ENCODE results near the gene WWOX. TPM values are rescaled to one million over a fixed set of nuclear protein-coding genes. Genes with fewer than 3 reads are reported as not detected.
A peak's percentile ranks its signal among the peaks of the same experiment; 100 is the strongest.

WWOX gene
- total and polyA plus RNA-seq, 3 experiments from 2014 or later, result 17.2 to 18.6 (median 18.2) TPM

DNA sequence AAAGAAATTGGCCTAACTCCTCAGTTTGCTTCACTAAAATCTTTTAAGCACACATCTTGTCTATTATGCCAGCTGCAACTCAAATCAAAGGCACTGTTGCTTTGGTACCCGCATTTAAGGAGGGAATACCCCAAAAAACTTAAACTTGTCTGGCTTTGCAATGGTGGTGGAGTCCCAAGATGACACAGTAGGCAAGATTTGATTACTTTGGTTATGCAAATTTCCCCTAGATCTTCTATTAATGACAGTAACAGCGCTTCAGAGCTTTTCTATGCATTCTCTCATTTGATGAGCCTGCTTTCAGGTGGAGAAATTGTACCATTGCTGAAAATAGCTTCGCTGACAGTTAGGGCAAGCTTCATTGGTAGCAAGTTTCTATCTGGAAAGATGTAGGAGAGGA lies 27.2 kb downstream of the WWOX start:
- peaks cover 11 to 19% (median 12%) of the 10 kb centered on the region in 3 donors for H3K36me3 Mint-ChIP-seq
- H3K36me3 ChIP-seq (ENCODE audit: insufficient read depth, low read length), result no peaks in the 10 kb centered on the region
- no peak overlapping the region for H3K27ac Mint-ChIP-seq
- peaks cover 3 to 4% (median 3%) of the 10 kb centered on the region in 3 donors for H3K4me1 Mint-ChIP-seq
- H3K9me3 Mint-ChIP-seq, result peaks cover 0 to 8% (median 0%) of the 10 kb centered on the region in 5 donors
- no peak overlapping the region for H3K4me3 ChIP-seq (ENCODE audit: low read length)
- CTCF ChIA-PET, result interaction anchor here (2.0 kb wide), 1 partner anchor 9 kb away, joined by 4 read pairs; no protein-coding TSS in a partner anchor
- no peaks in the 10 kb centered on the region for H3K9me3 ChIP-seq (ENCODE audit: low read length)
- H3K27me3 Mint-ChIP-seq, result no peaks in the 10 kb centered on the region
- POLR2A ChIA-PET, result no interaction called here
- H3K27ac ChIP-seq (ENCODE audit: low read depth, low read length), result no peak overlapping the region
- H3K4me1 ChIP-seq (ENCODE audit: insufficient read depth, low read length), result no peaks in the 10 kb centered on the region
- H3K4me3 Mint-ChIP-seq, result no peak overlapping the region
- no peak for DNase-seq
- H3K27me3 ChIP-seq (ENCODE audit: insufficient read depth, low read length, poor library complexity, severe bottlenecking), result no peaks in the 10 kb centered on the region

DNA sequence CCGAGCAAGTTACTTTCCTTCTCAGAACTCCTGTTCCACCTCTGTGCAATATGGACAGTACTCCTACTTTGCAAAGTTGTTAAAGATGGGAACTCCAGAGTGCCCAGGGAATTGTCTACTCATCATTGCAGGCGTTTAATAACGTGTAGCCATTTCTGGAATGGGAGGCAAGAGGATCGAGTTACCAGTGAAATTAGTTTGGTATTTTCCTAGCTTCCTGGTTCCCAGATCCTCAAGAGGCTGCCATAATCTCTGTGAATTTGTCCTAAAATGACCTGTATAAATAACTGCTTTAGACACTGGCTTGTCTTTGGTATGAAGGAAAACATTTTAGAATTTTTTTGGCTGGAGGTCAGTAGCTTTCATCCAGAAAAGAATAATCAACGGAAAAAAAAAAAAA lies 27.7 kb downstream of the WWOX start:
- POLR2A ChIA-PET, result no interaction called here

DNA sequence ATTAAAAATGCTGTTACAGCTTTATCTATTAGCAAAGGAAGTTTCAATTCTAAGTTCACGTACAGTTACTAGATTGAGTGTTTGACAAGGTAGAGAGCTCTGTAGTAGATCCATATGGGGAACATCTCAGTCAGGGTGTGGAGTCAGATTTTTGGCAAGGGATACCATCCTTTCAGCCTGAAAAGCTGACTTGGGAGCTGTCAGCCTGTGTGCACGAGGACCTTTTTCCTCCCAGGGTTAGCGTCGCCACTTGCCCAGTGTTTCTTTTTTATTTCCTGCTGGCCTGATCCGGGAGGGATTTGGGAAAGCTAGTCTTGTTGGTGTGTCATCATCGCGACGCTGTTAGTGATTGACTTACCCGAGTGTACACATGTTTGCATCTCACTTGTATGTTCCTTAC lies 29.5 kb downstream of the WWOX start:
- Mint-ChIP-seq H3K4me1 (no peaks in the 10 kb centered on the region), H3K9me3 (peaks cover 0 to 8% (median 0%) of the 10 kb centered on the region in 5 donors), H3K4me3 (no peak overlapping the region), H3K27me3 (no peaks in the 10 kb centered on the region), H3K36me3 (peaks cover 9 to 24% (median 17%) of the 10 kb centered on the region in 3 donors), H3K27ac (peak overlapping the region in 1 of 8 donors; percentile 17)
- Histone ChIP-seq H3K27me3 (ENCODE audit: insufficient read depth, low read length, poor library complexity, severe bottlenecking) (no peaks in the 10 kb centered on the region), H3K36me3 (ENCODE audit: insufficient read depth, low read length) (no peaks in the 10 kb centered on the region), H3K27ac (ENCODE audit: low read depth, low read length) (no peak overlapping the region), H3K4me3 (ENCODE audit: low read length) (no peak overlapping the region), H3K4me1 (ENCODE audit: insufficient read depth, low read length) (no peaks in the 10 kb centered on the region), H3K9me3 (ENCODE audit: low read length) (no peaks in the 10 kb centered on the region)
- no peak for DNase-seq
- CTCF ChIA-PET, result no interaction called here
- POLR2A ChIA-PET, result no interaction called here

More for the DNA sequence above, 27.7 kb downstream of the WWOX start:
- H3K27ac ChIP-seq (ENCODE audit: low read depth, low read length), result no peak overlapping the region
- Mint-ChIP-seq H3K27ac (no peak overlapping the region), H3K4me3 (no peak overlapping the region), H3K9me3 (peaks cover 0 to 8% (median 0%) of the 10 kb centered on the region in 5 donors), H3K27me3 (no peaks in the 10 kb centered on the region), H3K4me1 (peaks cover 3 to 4% (median 3%) of the 10 kb centered on the region in 3 donors), H3K36me3 (peaks cover 11 to 19% (median 12%) of the 10 kb centered on the region in 3 donors)
- no peaks in the 10 kb centered on the region for H3K4me1 ChIP-seq (ENCODE audit: insufficient read depth, low read length)
- no peaks in the 10 kb centered on the region for H3K9me3 ChIP-seq (ENCODE audit: low read length)
- H3K4me3 ChIP-seq (ENCODE audit: low read length), result no peak overlapping the region
- no peak for DNase-seq
- H3K36me3 ChIP-seq (ENCODE audit: insufficient read depth, low read length), result no peaks in the 10 kb centered on the region
- H3K27me3 ChIP-seq (ENCODE audit: insufficient read depth, low read length, poor library complexity, severe bottlenecking), result no peaks in the 10 kb centered on the region
- CTCF ChIA-PET, result no interaction called here

DNA sequence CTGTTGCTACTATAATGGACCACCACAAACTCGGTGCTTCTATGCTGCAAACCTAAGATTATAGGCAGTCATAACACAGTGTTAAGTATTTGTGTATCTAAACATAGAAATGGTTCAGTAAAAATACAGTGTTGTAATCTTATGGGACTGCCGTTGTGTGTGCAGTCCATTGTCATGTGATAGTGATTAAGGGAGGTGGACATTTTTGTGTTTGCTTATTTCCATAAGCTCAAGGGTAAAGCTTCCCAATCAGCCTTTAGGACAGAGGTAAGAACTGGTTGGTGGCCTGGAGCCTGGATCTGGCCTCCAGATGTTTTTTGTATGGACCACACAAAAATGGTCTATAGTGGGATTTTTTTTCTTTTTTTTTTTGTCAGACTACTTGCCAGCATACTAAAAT lies 29.9 kb downstream of the WWOX start:
- Histone ChIP-seq H3K27me3 (ENCODE audit: insufficient read depth, low read length, poor library complexity, severe bottlenecking) (no peaks in the 10 kb centered on the region), H3K4me3 (ENCODE audit: low read length) (no peak overlapping the region), H3K9me3 (ENCODE audit: low read length) (no peaks in the 10 kb centered on the region), H3K36me3 (ENCODE audit: insufficient read depth, low read length) (no peaks in the 10 kb centered on the region), H3K4me1 (ENCODE audit: insufficient read depth, low read length) (no peaks in the 10 kb centered on the region), H3K27ac (ENCODE audit: low read depth, low read length) (no peak overlapping the region)
- peaks cover 9 to 24% (median 17%) of the 10 kb centered on the region in 3 donors for H3K36me3 Mint-ChIP-seq
- H3K27ac Mint-ChIP-seq, result no peak overlapping the region
- no peaks in the 10 kb centered on the region for H3K27me3 Mint-ChIP-seq
- POLR2A ChIA-PET, result no interaction called here
- CTCF ChIA-PET, result no interaction called here
- peaks cover under 1% of the 10 kb centered on the region in 3 donors for H3K4me1 Mint-ChIP-seq
- H3K4me3 Mint-ChIP-seq, result no peak overlapping the region
- no peak for DNase-seq
- H3K9me3 Mint-ChIP-seq, result peaks cover 0 to 8% (median 0%) of the 10 kb centered on the region in 5 donors

DNA sequence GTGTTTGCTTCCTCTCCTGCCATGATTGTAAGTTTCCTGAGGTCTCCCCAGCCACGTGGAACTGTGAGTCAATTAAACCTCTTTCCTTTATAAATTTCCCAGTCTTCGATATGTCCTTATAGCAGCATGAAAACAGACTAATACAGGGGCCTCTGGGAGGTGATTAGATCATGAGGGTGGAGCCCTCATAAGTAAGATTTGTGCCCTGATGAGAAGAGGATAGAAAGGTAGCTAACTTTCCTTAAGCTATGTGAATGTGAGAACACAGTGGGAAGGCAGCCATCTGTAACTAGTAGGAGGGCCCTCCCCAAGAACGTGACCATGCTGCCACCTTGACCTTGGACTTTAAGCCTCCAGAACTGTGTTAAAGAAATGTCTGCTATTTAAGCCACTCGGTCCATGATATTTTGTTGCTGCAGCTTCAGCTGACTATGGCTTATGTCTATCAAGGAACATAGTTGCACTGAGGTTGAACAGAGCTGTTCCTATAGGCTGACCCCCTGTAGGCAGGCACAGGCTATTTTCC lies 30.7 kb downstream of the WWOX start:
- peaks cover 8 to 9% (median 8%) of the 10 kb centered on the region in 3 donors for H3K4me1 Mint-ChIP-seq
- ChIA-PET CTCF (no interaction called here), POLR2A (no interaction called here)
- no peak overlapping the region for H3K4me3 Mint-ChIP-seq
- peaks cover 0 to 8% (median 0%) of the 10 kb centered on the region in 5 donors for H3K9me3 Mint-ChIP-seq
- Histone ChIP-seq H3K9me3 (ENCODE audit: low read length) (no peaks in the 10 kb centered on the region), H3K27ac (ENCODE audit: low read depth, low read length) (no peak overlapping the region), H3K4me3 (ENCODE audit: low read length) (no peak overlapping the region), H3K4me1 (ENCODE audit: insufficient read depth, low read length) (no peaks in the 10 kb centered on the region), H3K36me3 (ENCODE audit: insufficient read depth, low read length) (no peaks in the 10 kb centered on the region), H3K27me3 (ENCODE audit: insufficient read depth, low read length, poor library complexity, severe bottlenecking) (no peaks in the 10 kb centered on the region)
- H3K36me3 Mint-ChIP-seq, result peaks cover 5 to 22% (median 17%) of the 10 kb centered on the region in 3 donors
- no peak overlapping the region for H3K27ac Mint-ChIP-seq
- DNase-seq, result no peak
- H3K27me3 Mint-ChIP-seq, result no peaks in the 10 kb centered on the region

DNA sequence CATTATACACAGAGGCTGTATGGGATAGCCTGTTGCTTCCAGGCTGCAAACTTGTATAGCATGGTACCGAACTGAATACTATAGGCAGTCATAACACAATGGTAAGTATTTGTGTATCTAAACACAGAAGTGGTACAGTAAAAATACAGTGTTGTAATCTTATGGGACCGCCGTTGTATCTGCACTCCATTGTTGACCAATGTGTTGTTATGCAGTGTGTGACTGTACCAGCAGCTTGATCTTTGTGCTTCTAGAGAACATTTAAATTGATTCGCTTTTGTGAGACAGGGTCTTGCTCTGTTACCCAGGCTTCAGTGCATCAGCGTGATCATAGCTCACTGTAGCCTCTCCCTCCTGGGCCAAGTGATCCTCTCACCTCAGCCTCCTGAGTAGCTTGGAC lies 31.5 kb downstream of the WWOX start:
- no peak overlapping the region for H3K4me3 ChIP-seq (ENCODE audit: low read length)
- no peaks in the 10 kb centered on the region for H3K9me3 ChIP-seq (ENCODE audit: low read length)
- no peak overlapping the region for H3K27ac ChIP-seq (ENCODE audit: low read depth, low read length)
- no peaks in the 10 kb centered on the region for H3K4me1 ChIP-seq (ENCODE audit: insufficient read depth, low read length)
- Mint-ChIP-seq H3K27me3 (no peaks in the 10 kb centered on the region), H3K27ac (no peak overlapping the region), H3K36me3 (peaks cover 5 to 22% (median 17%) of the 10 kb centered on the region in 3 donors), H3K4me3 (no peak overlapping the region), H3K9me3 (peaks cover 0 to 8% (median 0%) of the 10 kb centered on the region in 5 donors), H3K4me1 (peaks cover 14 to 15% (median 14%) of the 10 kb centered on the region in 3 donors)
- H3K27me3 ChIP-seq (ENCODE audit: insufficient read depth, low read length, poor library complexity, severe bottlenecking), result no peaks in the 10 kb centered on the region
- ChIA-PET POLR2A (no interaction called here), CTCF (no interaction called here)
- DNase-seq, result no peak
- H3K36me3 ChIP-seq (ENCODE audit: insufficient read depth, low read length), result no peaks in the 10 kb centered on the region

DNA sequence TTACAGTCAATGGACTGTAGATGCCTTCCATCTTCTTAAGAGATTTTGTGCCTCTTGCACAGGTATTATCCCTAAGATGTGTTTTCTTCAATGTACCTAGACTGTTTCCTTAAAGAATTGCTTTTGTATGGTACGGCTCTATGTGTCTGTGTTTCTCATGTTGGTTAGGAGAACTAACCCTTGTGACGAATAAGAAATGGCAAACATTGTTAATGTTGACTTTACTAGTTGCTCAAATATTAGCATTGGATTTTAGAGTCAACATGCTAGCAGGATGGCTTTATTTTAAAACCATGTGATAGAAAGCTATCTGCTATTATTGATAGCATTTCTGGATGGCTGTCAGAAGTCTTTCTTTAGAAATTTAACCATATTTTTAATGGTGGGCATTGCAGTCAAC lies 34.5 kb downstream of the WWOX start:
- CTCF ChIA-PET, result no interaction called here
- no peak for DNase-seq
- no peaks in the 10 kb centered on the region for H3K27me3 Mint-ChIP-seq
- no peaks in the 10 kb centered on the region for H3K36me3 ChIP-seq (ENCODE audit: insufficient read depth, low read length)
- H3K9me3 Mint-ChIP-seq, result peaks cover 0 to 8% (median 0%) of the 10 kb centered on the region in 5 donors
- no peaks in the 10 kb centered on the region for H3K9me3 ChIP-seq (ENCODE audit: low read length)
- peaks cover 14 to 19% (median 14%) of the 10 kb centered on the region in 3 donors for H3K4me1 Mint-ChIP-seq
- POLR2A ChIA-PET, result no interaction called here
- no peak overlapping the region for H3K4me3 Mint-ChIP-seq
- peaks cover 2 to 25% (median 17%) of the 10 kb centered on the region in 3 donors for H3K36me3 Mint-ChIP-seq
- no peaks in the 10 kb centered on the region for H3K27me3 ChIP-seq (ENCODE audit: insufficient read depth, low read length, poor library complexity, severe bottlenecking)
- H3K27ac Mint-ChIP-seq, result no peak overlapping the region
- H3K4me1 ChIP-seq (ENCODE audit: insufficient read depth, low read length), result no peaks in the 10 kb centered on the region
- no peak overlapping the region for H3K27ac ChIP-seq (ENCODE audit: low read depth, low read length)
- H3K4me3 ChIP-seq (ENCODE audit: low read length), result no peak overlapping the region

DNA sequence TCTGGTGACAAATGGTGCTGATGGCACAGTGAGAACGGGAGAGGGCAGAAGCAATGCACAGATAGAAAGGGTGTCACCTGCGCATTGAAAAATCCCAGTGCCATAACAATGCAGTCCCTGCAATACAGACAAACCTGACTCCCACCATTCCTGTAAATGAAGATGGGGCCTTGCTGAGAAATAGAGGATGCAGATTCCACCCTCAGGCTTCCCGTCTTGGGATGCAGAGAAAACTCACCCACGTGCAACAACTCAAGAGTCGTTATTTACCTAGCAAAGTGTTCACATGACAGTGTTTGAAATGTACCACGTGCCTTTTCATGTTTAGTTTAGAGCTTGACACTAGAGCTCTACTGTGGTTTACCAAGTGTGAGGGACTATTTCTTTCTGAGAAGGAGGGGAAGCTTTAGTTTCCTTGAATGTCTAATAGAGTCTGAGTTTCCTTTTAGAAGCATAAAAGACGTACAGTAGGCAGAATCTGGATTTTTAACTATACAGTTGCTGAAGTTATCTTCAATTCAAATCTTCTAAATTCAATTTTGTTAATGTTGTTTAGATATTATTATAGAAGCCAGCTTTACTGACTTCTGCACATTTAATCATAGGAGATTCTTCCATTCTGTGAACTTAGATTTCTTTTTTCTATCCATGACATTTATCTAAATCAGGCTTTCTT lies 35.6 kb downstream of the WWOX start:
- H3K27me3 ChIP-seq (ENCODE audit: insufficient read depth, low read length, poor library complexity, severe bottlenecking), result no peaks in the 10 kb centered on the region
- no peak overlapping the region for H3K27ac ChIP-seq (ENCODE audit: low read depth, low read length)
- peak overlapping the region in 5 of 8 donors; percentile 21 to 73 (median 58) for H3K27ac Mint-ChIP-seq
- H3K36me3 ChIP-seq (ENCODE audit: insufficient read depth, low read length), result no peaks in the 10 kb centered on the region
- no peaks in the 10 kb centered on the region for H3K4me1 ChIP-seq (ENCODE audit: insufficient read depth, low read length)
- peak overlapping the region in 4 of 7 donors; percentile 13 to 47 (median 27) for H3K4me3 Mint-ChIP-seq
- H3K36me3 Mint-ChIP-seq, result peaks cover 2 to 18% (median 6%) of the 10 kb centered on the region in 3 donors
- CTCF ChIA-PET, result no interaction called here
- no peak for DNase-seq
- POLR2A ChIA-PET, result no interaction called here
- peaks cover 14 to 19% (median 14%) of the 10 kb centered on the region in 3 donors for H3K4me1 Mint-ChIP-seq
- H3K9me3 Mint-ChIP-seq, result peaks cover 0 to 2% (median 0%) of the 10 kb centered on the region in 5 donors
- H3K27me3 Mint-ChIP-seq, result no peaks in the 10 kb centered on the region
- H3K4me3 ChIP-seq (ENCODE audit: low read length), result no peak overlapping the region
- no peaks in the 10 kb centered on the region for H3K9me3 ChIP-seq (ENCODE audit: low read length)
